ENCODE measurements around the gene DUOX1. TPM values are rescaled to one million over a fixed set of nuclear protein-coding genes. Genes with fewer than 3 reads are reported as not detected.

Gene DUOX1
- total and polyA plus RNA-seq, 9 of the 15 experiments (the other 6 are each of a cell fraction or from before 2014, with no cell fraction given) = 0.01 to 0.22 (median 0.01) TPM; not detected in 6

GRCh38 chr15:45200001-45200798, 70.4 kb downstream of the DUOX1 start (continued):
- TF ChIP-seq, protein P1, sequence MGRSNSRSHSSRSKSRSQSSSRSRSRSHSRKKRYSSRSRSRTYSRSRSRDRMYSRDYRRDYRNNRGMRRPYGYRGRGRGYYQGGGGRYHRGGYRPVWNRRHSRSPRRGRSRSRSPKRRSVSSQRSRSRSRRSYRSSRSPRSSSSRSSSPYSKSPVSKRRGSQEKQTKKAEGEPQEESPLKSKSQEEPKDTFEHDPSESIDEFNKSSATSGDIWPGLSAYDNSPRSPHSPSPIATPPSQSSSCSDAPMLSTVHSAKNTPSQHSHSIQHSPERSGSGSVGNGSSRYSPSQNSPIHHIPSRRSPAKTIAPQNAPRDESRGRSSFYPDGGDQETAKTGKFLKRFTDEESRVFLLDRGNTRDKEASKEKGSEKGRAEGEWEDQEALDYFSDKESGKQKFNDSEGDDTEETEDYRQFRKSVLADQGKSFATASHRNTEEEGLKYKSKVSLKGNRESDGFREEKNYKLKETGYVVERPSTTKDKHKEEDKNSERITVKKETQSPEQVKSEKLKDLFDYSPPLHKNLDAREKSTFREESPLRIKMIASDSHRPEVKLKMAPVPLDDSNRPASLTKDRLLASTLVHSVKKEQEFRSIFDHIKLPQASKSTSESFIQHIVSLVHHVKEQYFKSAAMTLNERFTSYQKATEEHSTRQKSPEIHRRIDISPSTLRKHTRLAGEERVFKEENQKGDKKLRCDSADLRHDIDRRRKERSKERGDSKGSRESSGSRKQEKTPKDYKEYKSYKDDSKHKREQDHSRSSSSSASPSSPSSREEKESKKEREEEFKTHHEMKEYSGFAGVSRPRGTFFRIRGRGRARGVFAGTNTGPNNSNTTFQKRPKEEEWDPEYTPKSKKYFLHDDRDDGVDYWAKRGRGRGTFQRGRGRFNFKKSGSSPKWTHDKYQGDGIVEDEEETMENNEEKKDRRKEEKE (IDR thresholded peaks at IDR 0.05; ENCODE audit: borderline replicate concordance in 1 of 2, control insufficient read depth in 1 of 2, low read depth in 2 of 2, low read length in 1 of 2) = 0 out of 4 replicates have a peak, but pooled peaks of 1 of the 2 experiments have one; percentile 22
- peak; percentile 55 for TF ChIP-seq POU5F1 (IDR thresholded peaks at IDR 0.05; ENCODE audit: borderline replicate concordance, low read depth, low read length, partially characterized antibody)
- no peak for TF ChIP-seq ZNF584 (CRISPR knock-in tag; IDR thresholded peaks at IDR 0.05; ENCODE audit: low read depth)
- TF ChIP-seq, protein P2, sequence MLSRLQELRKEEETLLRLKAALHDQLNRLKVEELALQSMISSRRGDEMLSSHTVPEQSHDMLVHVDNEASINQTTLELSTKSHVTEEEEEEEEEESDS (CRISPR knock-in tag; IDR thresholded peaks at IDR 0.05) = no peak
- no peak for TF ChIP-seq NR0B1 (IDR thresholded peaks at IDR 0.05; ENCODE audit: partially characterized antibody)
- TF ChIP-seq RBFOX2 (IDR thresholded peaks at IDR 0.05; ENCODE audit: low read depth, low read length) = peak; percentile 62
- TF ChIP-seq ZNF124 (CRISPR knock-in tag; IDR thresholded peaks at IDR 0.05) = no peak
- TF ChIP-seq TCF7L2 (IDR thresholded peaks at IDR 0.05; ENCODE audit: low read depth, low read length) = no peak
- 0 out of 2 replicates have a peak, but pooled peaks have one; percentile 19 for TF ChIP-seq THRB (CRISPR knock-in tag; conservative IDR thresholded peaks at IDR 0.05)
- TF ChIP-seq ZNF592 (IDR thresholded peaks at IDR 0.05) = peak; percentile 89
- no peak for TF ChIP-seq FIP1L1 (IDR thresholded peaks at IDR 0.05; ENCODE audit: low read depth, low read length, poor library complexity, severe bottlenecking)
- no peak for TF ChIP-seq FOXA1 (IDR thresholded peaks at IDR 0.05; ENCODE audit: borderline replicate concordance)
- peak in 1 of 2 experiments; percentile 58; a peak in 1 of 4 replicates for TF ChIP-seq TRIM24 (IDR thresholded peaks at IDR 0.05)
- TF ChIP-seq NFIX (CRISPR knock-in tag; IDR thresholded peaks at IDR 0.05; ENCODE audit: low read depth) = no peak
